ENCODE results near the gene MT1B. TPM values are rescaled to one million over a fixed set of nuclear protein-coding genes. Genes with fewer than 3 reads are reported as not detected.

MT1B gene
- total RNA-seq, 2 experiments from 2014 or later = not detected

- ChIA-PET CTCF (interaction anchor here (0.6 to 4.0 kb wide), 5 partner anchors 9 to 92 kb away, joined by 3 to 14 read pairs (median 6); partner anchors contain the start of gene MT1E), POLR2A (interaction anchor here (1.0 to 6.1 kb wide), 6 partner anchors 9 to 380 kb away, joined by 4 to 56 read pairs (median 9); partner anchors contain the start of genes MT1E, MT1F, MT1G and MT1X)
- no peaks in the 10 kb centered on the region for H3K27me3 Mint-ChIP-seq (ENCODE audit: low read depth)
- peaks cover 48% of the 10 kb centered on the region for H3K4me1 Mint-ChIP-seq (ENCODE audit: low read depth)
- ATAC-seq (peak; percentile 57), DNase-seq (peak; percentile 86)
- H3K4me3 Mint-ChIP-seq = peak overlapping the region; percentile 93
- H3K36me3 Mint-ChIP-seq (ENCODE audit: low read depth) = peaks cover 7% of the 10 kb centered on the region
- no peaks in the 10 kb centered on the region for H3K9me3 Mint-ChIP-seq (ENCODE audit: insufficient read depth)
- H3K27ac Mint-ChIP-seq = peak overlapping the region; percentile 85
Measured at GRCh38 chr16:56609463-56609921, 42.2 kb upstream of the MT1B start.

GRCh38 chr16:56610017-56610608 is 41.6 kb upstream of the MT1B start:
- Mint-ChIP-seq H3K27ac (peak overlapping the region; percentile 85), H3K27me3 (ENCODE audit: low read depth) (no peaks in the 10 kb centered on the region), H3K4me1 (ENCODE audit: low read depth) (peaks cover 54% of the 10 kb centered on the region), H3K36me3 (ENCODE audit: low read depth) (peaks cover 7% of the 10 kb centered on the region), H3K9me3 (ENCODE audit: insufficient read depth) (no peaks in the 10 kb centered on the region), H3K4me3 (peak overlapping the region; percentile 93)
- DNase-seq (peak; percentile 65), ATAC-seq (peak; percentile 11)
- POLR2A ChIA-PET = interaction anchor here (1.0 to 6.1 kb wide), 6 partner anchors 9 to 379 kb away, joined by 3 to 56 read pairs (median 6); partner anchors contain the start of genes MT1E, MT1G, MT1X and NLRC5
- CTCF ChIA-PET = interaction anchor here (1.8 to 4.0 kb wide), 4 partner anchors 10 to 92 kb away, joined by 5 to 14 read pairs (median 11); partner anchors contain the start of gene MT1E

DNA sequence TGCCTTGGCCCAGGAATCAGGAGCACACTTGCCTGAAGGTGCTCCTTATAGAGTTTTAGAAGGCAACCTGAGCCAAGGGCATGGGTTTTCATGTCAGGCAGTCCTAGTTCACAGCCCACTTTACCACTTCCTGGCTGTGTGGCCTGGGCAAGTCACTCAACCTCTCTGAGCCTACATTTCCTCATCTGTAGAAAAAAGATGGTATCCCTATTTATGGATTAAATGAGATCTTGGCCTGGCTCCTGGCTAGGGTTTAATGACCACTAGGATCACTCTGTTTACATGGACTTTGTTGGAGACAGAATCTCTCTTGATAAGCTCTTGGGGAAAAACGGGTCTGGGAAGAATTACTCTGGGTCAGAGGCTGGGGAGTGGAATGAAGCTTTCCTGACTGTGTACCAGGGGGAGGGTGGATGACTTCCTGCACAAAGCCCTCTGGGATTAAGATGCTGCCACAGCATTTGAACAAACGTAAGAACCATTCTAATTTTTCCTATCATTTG is 41.0 kb upstream of the MT1B start:
- CTCF ChIA-PET = interaction anchor here (1.7 to 4.0 kb wide), 5 partner anchors 10 to 91 kb away, joined by 5 to 14 read pairs (median 7); partner anchors contain the start of gene MT1E
- H3K4me3 Mint-ChIP-seq = peak overlapping the region; percentile 93
- peaks cover 7% of the 10 kb centered on the region for H3K36me3 Mint-ChIP-seq (ENCODE audit: low read depth)
- ATAC-seq = no peak
- H3K4me1 Mint-ChIP-seq (ENCODE audit: low read depth) = peaks cover 60% of the 10 kb centered on the region
- H3K27me3 Mint-ChIP-seq (ENCODE audit: low read depth) = no peaks in the 10 kb centered on the region
- H3K27ac Mint-ChIP-seq = peak overlapping the region; percentile 85
- peak; percentile 59 for DNase-seq
- POLR2A ChIA-PET = interaction anchor here (1.0 to 6.1 kb wide), 5 partner anchors 10 to 320 kb away, joined by 3 to 56 read pairs (median 5); partner anchors contain the start of genes MT1E, MT1F and MT1X
- no peaks in the 10 kb centered on the region for H3K9me3 Mint-ChIP-seq (ENCODE audit: insufficient read depth)

DNA sequence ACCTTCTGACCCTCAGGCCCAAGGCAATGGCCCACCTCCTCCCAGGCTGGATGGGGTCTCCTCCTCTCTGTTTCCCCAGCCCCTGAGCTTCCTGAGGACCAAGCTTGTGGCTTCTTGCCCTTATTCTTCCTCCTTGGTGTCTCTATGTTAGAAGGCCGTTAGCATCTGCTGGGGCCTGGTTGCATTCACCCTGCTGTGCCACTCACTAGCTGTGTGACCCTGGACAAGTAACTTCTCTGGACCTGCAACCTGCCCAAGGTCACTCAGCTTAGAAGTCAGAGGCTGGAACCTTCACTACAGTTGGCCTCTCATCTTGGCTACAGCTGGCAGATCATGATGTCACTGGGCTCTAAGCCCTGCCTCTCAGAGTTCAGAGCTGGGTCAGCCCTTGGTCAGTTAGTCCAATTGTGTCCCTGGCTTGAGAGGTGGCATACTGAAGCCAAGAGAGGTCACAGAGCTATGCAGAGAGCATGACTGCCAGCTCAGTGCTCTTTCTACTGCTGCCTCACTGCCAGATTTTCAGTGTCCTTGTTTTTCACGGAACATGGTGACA is 40.3 kb upstream of the MT1B start:
- H3K36me3 Mint-ChIP-seq (ENCODE audit: low read depth) = peaks cover 7% of the 10 kb centered on the region
- peak overlapping the region; percentile 93 for H3K4me3 Mint-ChIP-seq
- no peaks in the 10 kb centered on the region for H3K27me3 Mint-ChIP-seq (ENCODE audit: low read depth)
- peaks cover 59% of the 10 kb centered on the region for H3K4me1 Mint-ChIP-seq (ENCODE audit: low read depth)
- no peaks in the 10 kb centered on the region for H3K9me3 Mint-ChIP-seq (ENCODE audit: insufficient read depth)
- no peak for DNase-seq
- ChIA-PET POLR2A (interaction anchor here (1.0 to 6.1 kb wide), 5 partner anchors 10 to 320 kb away, joined by 3 to 56 read pairs (median 5); partner anchors contain the start of genes MT1E, MT1F and MT1X), CTCF (interaction anchor here (0.8 to 4.0 kb wide), 4 partner anchors 13 to 91 kb away, joined by 3 to 14 read pairs (median 10); partner anchors contain the start of gene MT1E)
- no peak for ATAC-seq
- H3K27ac Mint-ChIP-seq = peak overlapping the region; percentile 85

DNA sequence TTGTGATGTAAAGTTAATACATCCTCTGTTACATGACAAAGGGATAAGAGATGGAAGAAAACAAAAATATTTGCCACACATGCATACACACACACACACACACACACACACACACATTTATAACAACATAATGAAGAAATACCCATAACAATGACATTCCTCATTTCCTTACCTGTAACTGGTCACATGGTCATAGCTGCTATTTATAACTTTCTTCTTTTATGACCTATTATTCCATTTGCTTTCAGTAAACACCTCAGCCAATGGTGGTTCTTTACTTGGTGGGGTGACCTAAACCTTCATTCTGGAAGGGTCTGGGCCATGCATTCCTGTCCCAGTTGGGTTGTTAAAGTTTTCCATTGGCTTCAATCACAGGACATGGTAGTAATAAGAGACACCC is 38.0 kb upstream of the MT1B start:
- Mint-ChIP-seq H3K27me3 (ENCODE audit: low read depth) (peaks cover 6% of the 10 kb centered on the region), H3K36me3 (ENCODE audit: low read depth) (peaks cover 7% of the 10 kb centered on the region), H3K4me1 (ENCODE audit: low read depth) (peaks cover 61% of the 10 kb centered on the region), H3K4me3 (no peak overlapping the region), H3K9me3 (ENCODE audit: insufficient read depth) (no peaks in the 10 kb centered on the region), H3K27ac (no peak overlapping the region)
- no peak for ATAC-seq
- ChIA-PET POLR2A (interaction anchor here (1.2 to 6.1 kb wide), 2 partner anchors 11 to 62 kb away, joined by 3 to 56 read pairs; partner anchors contain the start of gene MT1E), CTCF (interaction anchor here (0.7 to 3.4 kb wide), 4 partner anchors 10 to 88 kb away, joined by 3 to 12 read pairs (median 4); no protein-coding TSS in a partner anchor)
- no peak for DNase-seq

- Mint-ChIP-seq H3K36me3 (ENCODE audit: low read depth) (no peaks in the 10 kb centered on the region), H3K27ac (peak overlapping the region; percentile 7), H3K4me3 (no peak overlapping the region), H3K4me1 (ENCODE audit: low read depth) (peaks cover 63% of the 10 kb centered on the region), H3K27me3 (ENCODE audit: low read depth) (peaks cover 10% of the 10 kb centered on the region), H3K9me3 (ENCODE audit: insufficient read depth) (no peaks in the 10 kb centered on the region)
- ChIA-PET CTCF (no interaction called here), POLR2A (interaction anchor here (1.0 to 1.2 kb wide), 2 partner anchors 23 to 61 kb away, joined by 3 read pairs; no protein-coding TSS in a partner anchor)
- no peak for DNase-seq
- no peak for ATAC-seq
Measured at GRCh38 chr16:56614549-56614991, 37.1 kb upstream of the MT1B start.

- Mint-ChIP-seq H3K27ac (no peak overlapping the region), H3K4me3 (no peak overlapping the region), H3K36me3 (ENCODE audit: low read depth) (no peaks in the 10 kb centered on the region), H3K9me3 (ENCODE audit: insufficient read depth) (no peaks in the 10 kb centered on the region), H3K4me1 (ENCODE audit: low read depth) (peaks cover 59% of the 10 kb centered on the region), H3K27me3 (ENCODE audit: low read depth) (peaks cover 11% of the 10 kb centered on the region)
- POLR2A ChIA-PET = interaction anchor here (1.0 to 2.6 kb wide), 2 partner anchors 11 to 24 kb away, joined by 3 to 14 read pairs; partner anchors contain the start of gene MT1E
- CTCF ChIA-PET = no interaction called here
- no peak for ATAC-seq
- DNase-seq = no peak
Measured at GRCh38 chr16:56615353-56615752, 36.3 kb upstream of the MT1B start.

- no peaks in the 10 kb centered on the region for H3K9me3 Mint-ChIP-seq (ENCODE audit: insufficient read depth)
- peaks cover 46% of the 10 kb centered on the region for H3K4me1 Mint-ChIP-seq (ENCODE audit: low read depth)
- no peaks in the 10 kb centered on the region for H3K36me3 Mint-ChIP-seq (ENCODE audit: low read depth)
- ChIA-PET CTCF (interaction anchor here (1.6 kb wide), 1 partner anchor 13 kb away, joined by 6 read pairs; no protein-coding TSS in a partner anchor), POLR2A (interaction anchor here (2.6 kb wide), 1 partner anchor 9 kb away, joined by 14 read pairs; the partner anchor contains the start of gene MT1E)
- peak overlapping the region; percentile 64 for H3K4me3 Mint-ChIP-seq
- DNase-seq = no peak
- peak overlapping the region; percentile 14 for H3K27ac Mint-ChIP-seq
- no peak for ATAC-seq
- H3K27me3 Mint-ChIP-seq (ENCODE audit: low read depth) = peaks cover 16% of the 10 kb centered on the region
Measured at GRCh38 chr16:56616608-56617211, 35.0 kb upstream of the MT1B start.

DNA sequence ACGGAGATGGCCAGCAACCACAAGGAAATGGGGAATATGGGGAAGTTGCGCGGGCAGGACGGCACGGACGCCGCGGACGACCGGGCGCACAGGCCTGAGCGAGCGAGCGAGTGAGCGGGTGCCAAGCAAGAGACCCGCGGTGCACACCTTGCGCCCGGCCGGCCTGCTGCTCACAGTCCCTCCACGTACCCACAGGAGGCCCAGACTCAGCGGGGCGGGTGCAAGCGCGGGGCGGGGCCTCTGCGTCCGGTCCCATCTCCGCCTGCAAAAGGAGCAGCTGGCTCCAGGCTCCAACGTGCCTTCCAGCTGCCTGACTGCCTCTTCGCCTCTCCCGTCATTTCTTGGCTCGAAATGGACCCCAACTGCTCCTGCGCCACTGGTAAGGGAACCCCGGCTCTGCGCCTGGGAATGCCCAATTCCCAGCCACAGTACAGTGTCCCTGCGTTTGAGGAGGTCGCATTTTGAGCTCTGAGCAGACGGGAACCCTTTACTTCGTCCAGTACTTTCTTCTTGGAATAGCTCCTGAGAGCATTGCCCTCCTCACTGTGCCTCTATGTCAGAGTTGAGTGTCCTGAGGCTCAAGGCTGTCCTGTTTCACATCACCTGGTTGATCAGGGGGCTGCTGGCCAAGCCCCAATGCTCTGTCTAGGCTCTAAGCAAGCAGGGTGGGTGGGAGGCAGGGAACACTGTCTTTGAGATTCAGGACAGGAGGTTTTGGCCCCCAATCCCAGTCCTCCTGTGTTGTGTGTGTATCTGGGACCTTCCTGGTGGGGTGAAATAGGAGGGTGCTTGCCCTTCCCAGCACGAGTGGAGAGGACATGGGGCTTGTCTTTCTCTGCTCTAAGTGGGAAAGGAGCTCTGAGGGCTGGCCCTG is 34.2 kb upstream of the MT1B start:
- H3K4me1 Mint-ChIP-seq (ENCODE audit: low read depth) = peaks cover 44% of the 10 kb centered on the region
- ChIA-PET CTCF (interaction anchor here (1.0 to 3.0 kb wide), 4 partner anchors 9 to 84 kb away, joined by 3 to 7 read pairs (median 5); partner anchors contain the start of gene MT2A), POLR2A (interaction anchor here (1.6 to 2.6 kb wide), 2 partner anchors 9 kb away, joined by 13 to 14 read pairs; partner anchors contain the start of genes MT1E and MT2A)
- ATAC-seq (peak; percentile 99), DNase-seq (peak; percentile 82)
- H3K27me3 Mint-ChIP-seq (ENCODE audit: low read depth) = peaks cover 17% of the 10 kb centered on the region
- H3K27ac Mint-ChIP-seq = no peak overlapping the region
- H3K9me3 Mint-ChIP-seq (ENCODE audit: insufficient read depth) = no peaks in the 10 kb centered on the region
- H3K36me3 Mint-ChIP-seq (ENCODE audit: low read depth) = no peaks in the 10 kb centered on the region
- H3K4me3 Mint-ChIP-seq = peak overlapping the region; percentile 64

DNA sequence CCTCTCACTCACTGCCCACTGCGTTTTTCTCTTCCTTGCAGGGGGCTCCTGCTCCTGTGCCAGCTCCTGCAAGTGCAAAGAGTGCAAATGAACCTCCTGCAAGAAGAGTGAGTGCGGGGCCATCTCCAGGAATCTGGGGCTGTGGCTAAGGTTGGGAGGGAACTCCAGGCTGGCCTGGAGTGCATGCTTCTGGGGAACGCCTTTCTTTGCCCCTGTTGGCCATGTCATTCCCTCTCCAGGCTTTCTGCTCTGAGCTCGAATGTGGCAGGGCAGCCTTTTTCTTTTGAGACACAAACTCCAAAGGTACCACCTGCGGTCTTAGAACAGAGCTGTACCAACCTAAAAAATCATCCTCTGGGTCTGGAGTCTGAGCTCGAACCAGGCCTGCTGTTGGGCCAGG is 33.5 kb upstream of the MT1B start:
- POLR2A ChIA-PET = interaction anchor here (0.9 to 1.6 kb wide), 2 partner anchors 10 to 26 kb away, joined by 4 to 13 read pairs; partner anchors contain the start of gene MT2A
- peak overlapping the region; percentile 64 for H3K4me3 Mint-ChIP-seq
- no peaks in the 10 kb centered on the region for H3K36me3 Mint-ChIP-seq (ENCODE audit: low read depth)
- H3K27ac Mint-ChIP-seq = no peak overlapping the region
- CTCF ChIA-PET = interaction anchor here (0.7 to 3.0 kb wide), 5 partner anchors 10 to 84 kb away, joined by 3 to 7 read pairs (median 4); partner anchors contain the start of gene MT2A
- H3K27me3 Mint-ChIP-seq (ENCODE audit: low read depth) = peaks cover 19% of the 10 kb centered on the region
- peaks cover 43% of the 10 kb centered on the region for H3K4me1 Mint-ChIP-seq (ENCODE audit: low read depth)
- no peak for DNase-seq
- H3K9me3 Mint-ChIP-seq (ENCODE audit: insufficient read depth) = no peaks in the 10 kb centered on the region
- no peak for ATAC-seq

All from activated CD8-positive, alpha-beta T cell treated with anti-CD3 and anti-CD28 coated beads, Interleukin-2, amount 10 ng/mL, durations not matched to agents 7 days and 5 days (primary cell).